Measurements from ENCODE around the gene CCDC91.

DNA sequence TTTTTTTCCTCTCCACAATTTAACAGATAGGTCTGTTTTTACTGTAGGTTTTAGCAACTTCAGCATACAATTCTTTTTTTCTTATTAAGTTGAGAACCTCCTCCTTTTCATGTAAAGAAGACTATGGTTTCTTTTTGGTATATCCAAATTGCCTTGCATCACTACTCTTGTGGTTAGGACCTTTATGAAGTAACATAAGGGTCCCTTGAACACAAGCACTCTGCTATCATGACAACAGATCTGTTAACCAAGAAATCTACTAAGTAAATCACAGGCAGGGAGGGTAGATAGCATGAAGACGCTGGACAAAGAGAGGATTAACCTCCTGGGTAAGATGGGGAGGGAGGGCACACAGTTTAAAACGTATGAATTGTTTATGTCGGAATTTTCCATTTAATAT, 380.6 kb downstream of the CCDC91 start:
- TF ChIP-seq CTCF (conservative IDR thresholded peaks at IDR 0.05; ENCODE audit: low read depth, low read length) (no peak), EZH2 (IDR thresholded peaks at IDR 0.05; ENCODE audit: borderline replicate concordance, low read depth, low read length, poor library complexity, severe bottlenecking) (no peak)

Measured in A673 (cell line).